SK-N-SH (cell line): ENCODE results near the gene FECH.

ENCODE experiments used
- CHD2 ChIP-seq: fragments of 150-350 bp; IDR thresholded peaks from 2 replicates; pipeline ENCODE4 v1.6.1; 2018; ENCODE audit warnings: low read length; ENCODE audit not compliant: partially characterized antibody
- CTCF ChIP-seq: fragments of 200-600 bp; sonication (generic); IDR thresholded peaks from 2 replicates; pipeline ENCODE4 v1.6.1; 2017; ENCODE audit warnings: antibody characterized with exemption, mild to moderate bottlenecking, moderate library complexity
- EP300 ChIP-seq, 2 experiments: IDR thresholded peaks; 2 replicates each; pipeline versions ENCODE4 v1.4.0 to v1.6.1; 2012; ENCODE audit warnings: borderline replicate concordance in 1 of 2, low read depth in 1 of 2, low read length in 1 of 2
- EZH2phosphoT487 ChIP-seq: fragments of 200-600 bp; sonication (generic); IDR thresholded peaks from 2 replicates; pipeline ENCODE4 v1.6.1; 2017; ENCODE audit warnings: low read depth, mixed run types, mild to moderate bottlenecking, antibody characterized with exemption, moderate library complexity, borderline replicate concordance
- GATA2 ChIP-seq: sonication (generic); formaldehyde crosslinking; IDR thresholded peaks from 2 replicates; pipeline ENCODE4 v1.5.0; 2020; ENCODE audit warnings: mild to moderate bottlenecking, missing genetic modification reagents
- MAX ChIP-seq: IDR thresholded peaks from 2 replicates; pipeline ENCODE4 v1.4.0; 2012; ENCODE audit warnings: low read depth
- MXI1 ChIP-seq: IDR thresholded peaks from 2 replicates; pipeline ENCODE4 v1.6.1; 2012; ENCODE audit warnings: mild to moderate bottlenecking, low read depth, low read length, improper control_type of control experiment
- PBX3 ChIP-seq: IDR thresholded peaks from 2 replicates; pipeline ENCODE4; 2012
- POLR2AphosphoS5 ChIP-seq: IDR thresholded peaks from 2 replicates; pipeline ENCODE4 v1.6.1; 2012; ENCODE audit warnings: low read depth, low read length
- RAD21 ChIP-seq: IDR thresholded peaks from 2 replicates; pipeline ENCODE4 v1.6.1; 2012; ENCODE audit warnings: mild to moderate bottlenecking, low read length
- REST ChIP-seq: IDR thresholded peaks from 2 replicates; pipeline ENCODE4 v1.6.1; 2012; ENCODE audit warnings: mild to moderate bottlenecking, low read depth, low read length, moderate library complexity
- SIN3A ChIP-seq: IDR thresholded peaks from 2 replicates; pipeline ENCODE4 v1.6.1; 2012; ENCODE audit warnings: low read depth, mild to moderate bottlenecking, low read length, moderate library complexity, borderline replicate concordance
- USF2 ChIP-seq: fragments of 150-350 bp; IDR thresholded peaks from 2 replicates; pipeline ENCODE4 v1.6.1; 2017; ENCODE audit warnings: antibody characterized with exemption, low read length, low read depth, borderline replicate concordance

- TF ChIP-seq CTCF = no peak
- no peak for TF ChIP-seq POLR2AphosphoS5
- no peak for TF ChIP-seq CHD2
- no peak for TF ChIP-seq EZH2phosphoT487
- TF ChIP-seq GATA2 = no peak
- TF ChIP-seq MAX = no peak
- no peak for TF ChIP-seq PBX3
- TF ChIP-seq REST = no peak
- TF ChIP-seq RAD21 = no peak
- no peak for TF ChIP-seq SIN3A
- no peak for TF ChIP-seq EP300 (IDR thresholded peaks at IDR 0.05; ENCODE audit: borderline replicate concordance in 1 of 2, low read depth in 1 of 2, low read length in 1 of 2)
- TF ChIP-seq MXI1 = no peak
- TF ChIP-seq USF2 = no peak
Observed at GRCh38 chr18:57569133-57569532, 17.4 kb downstream of the FECH start.
